ENCODE data around the gene PEX16. TPM values are rescaled to one million over a fixed set of nuclear protein-coding genes. Genes with fewer than 3 reads are reported as not detected.

The PEX16 gene
- total RNA-seq, 1 experiment from 2014 or later: 33.2 TPM

DNA sequence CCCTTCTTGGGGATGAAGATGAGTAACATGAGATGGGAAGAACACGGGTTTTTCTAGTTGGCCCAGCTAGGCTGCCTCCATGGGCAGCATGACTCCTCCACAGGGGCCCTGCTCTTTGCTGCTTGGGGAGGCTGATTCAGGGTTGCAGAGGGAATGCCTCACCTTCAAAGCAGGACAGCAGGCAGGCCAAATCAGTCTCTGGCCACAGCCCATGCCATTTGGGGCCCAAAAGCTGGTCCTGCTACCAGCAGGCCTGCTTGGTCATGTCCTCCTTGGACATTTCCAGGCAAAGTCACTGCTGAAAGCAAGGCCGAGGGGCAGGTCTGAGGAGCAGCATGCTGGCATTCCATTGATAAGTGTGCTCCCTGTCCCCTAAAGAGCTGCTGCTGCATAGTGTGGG, 46.0 kb downstream of the PEX16 start:
- RAD21 ChIA-PET (ENCODE audit: low non-redundant PET in 1 of 2, low total read pairs in 2 of 2, uncharacterized antibody in 2 of 2, unreplicated experiment in 2 of 2): no interaction called here
- no peaks in the 10 kb centered on the region for H3K27me3 ChIP-seq (ENCODE audit: insufficient read depth, low read length)
- intact Hi-C loops (cut with micrococcal nuclease): loop anchor here (1.0 to 2.0 kb wide), 2 partner anchors 135 to 443 kb away; no protein-coding TSS in a partner anchor
- H4K20me1 ChIP-seq (ENCODE audit: insufficient read depth): no peaks in the 10 kb centered on the region
- H3K36me3 ChIP-seq (ENCODE audit: control insufficient read depth in 1 of 2, insufficient read depth in 2 of 2, low read length in 2 of 2): peaks cover 9 to 23% of the 10 kb centered on the region in 2 experiments; a peak in 2 of 4 replicates
- BruUV-seq (replicated peaks): no TSS peak
- no peak overlapping the region for H3K27ac ChIP-seq (ENCODE audit: low read depth, low read length)
- H3K9ac ChIP-seq (ENCODE audit: low read length): no peak overlapping the region
- CTCF ChIA-PET: interaction anchor here (0.8 to 2.1 kb wide), 6 partner anchors 21 to 372 kb away, joined by 3 to 6 read pairs (median 4); no protein-coding TSS in a partner anchor
- peaks cover 0 to 4% of the 10 kb centered on the region in 2 experiments; a peak in 1 of 4 replicates for H3K4me1 ChIP-seq (ENCODE audit: control insufficient read depth in 1 of 2, insufficient read depth in 2 of 2, low read length in 2 of 2)
- TF ChIP-seq MAX (IDR thresholded peaks at IDR 0.05): no peak
- no peak for TF ChIP-seq TCF7L2 (IDR thresholded peaks at IDR 0.05; ENCODE audit: borderline replicate concordance, extremely low read depth, insufficient read depth, insufficient read length)
- no peak for TF ChIP-seq JUND (IDR thresholded peaks at IDR 0.05)
- no peak for TF ChIP-seq CEBPB (IDR thresholded peaks at IDR 0.05; ENCODE audit: low read depth)
- TF ChIP-seq EZH2 (IDR thresholded peaks at IDR 0.05): no peak
- TF ChIP-seq POLR2A (IDR thresholded peaks at IDR 0.05; ENCODE audit: borderline replicate concordance, extremely low read depth, insufficient read depth, insufficient read length): no peak
- TF ChIP-seq EZH2phosphoT487 (IDR thresholded peaks at IDR 0.05; ENCODE audit: borderline replicate concordance): no peak
- no peak overlapping the region for H2AFZ ChIP-seq (ENCODE audit: low read depth, low read length, poor library complexity, severe bottlenecking)
- H3K9me2 ChIP-seq (ENCODE audit: insufficient read depth): no peaks in the 10 kb centered on the region
- H3K4me2 ChIP-seq (ENCODE audit: low read length): no peak overlapping the region
- no peaks in the 10 kb centered on the region for H3K79me2 ChIP-seq (ENCODE audit: insufficient read depth, low read length)
- no peaks in the 10 kb centered on the region for H3K9me3 ChIP-seq (ENCODE audit: control insufficient read depth in 1 of 2, insufficient read depth in 1 of 2, low read depth in 1 of 2, low read length in 2 of 2)
- no peak for DNase-seq (ENCODE audit: low read depth, low spot score)
- ATAC-seq: no peak
- no peak overlapping the region for H3K4me3 ChIP-seq (replicated peaks in 1 of 2; ENCODE audit: low read depth in 1 of 2, low read length in 2 of 2)
- POLR2A ChIA-PET: no interaction called here

- Histone ChIP-seq H3K27me3 (ENCODE audit: insufficient read depth, low read length) (no peaks in the 10 kb centered on the region), H3K4me1 (ENCODE audit: control insufficient read depth in 1 of 2, insufficient read depth in 2 of 2, low read length in 2 of 2) (peaks cover 0 to 4% of the 10 kb centered on the region in 2 experiments; a peak in 1 of 4 replicates), H3K79me2 (ENCODE audit: insufficient read depth, low read length) (no peaks in the 10 kb centered on the region), H4K20me1 (ENCODE audit: insufficient read depth) (no peaks in the 10 kb centered on the region), H2AFZ (ENCODE audit: low read depth, low read length, poor library complexity, severe bottlenecking) (no peak overlapping the region), H3K27ac (ENCODE audit: low read depth, low read length) (no peak overlapping the region), H3K36me3 (ENCODE audit: control insufficient read depth in 1 of 2, insufficient read depth in 2 of 2, low read length in 2 of 2) (peaks cover 9 to 20% of the 10 kb centered on the region in 2 experiments; a peak in 2 of 4 replicates), H3K9me3 (ENCODE audit: control insufficient read depth in 1 of 2, insufficient read depth in 1 of 2, low read depth in 1 of 2, low read length in 2 of 2) (no peaks in the 10 kb centered on the region), H3K4me2 (ENCODE audit: low read length) (no peak overlapping the region), H3K4me3 (replicated peaks in 1 of 2; ENCODE audit: low read depth in 1 of 2, low read length in 2 of 2) (no peak overlapping the region), H3K9ac (ENCODE audit: low read length) (no peak overlapping the region), H3K9me2 (ENCODE audit: insufficient read depth) (no peaks in the 10 kb centered on the region)
- no peak for TF ChIP-seq EZH2 (IDR thresholded peaks at IDR 0.05)
- RAD21 ChIA-PET (ENCODE audit: low non-redundant PET in 1 of 2, low total read pairs in 2 of 2, uncharacterized antibody in 2 of 2, unreplicated experiment in 2 of 2): no interaction called here
- POLR2A ChIA-PET: no interaction called here
- DNase-seq (ENCODE audit: low read depth, low spot score) (no peak), ATAC-seq (no peak)
- BruUV-seq (replicated peaks): no TSS peak
- intact Hi-C loops (cut with micrococcal nuclease): no loop called here
- CTCF ChIA-PET: no interaction called here
Observed at GRCh38 chr11:45870706-45871105, 47.0 kb downstream of the PEX16 start.
